HG03439 (cell line): Measurements from ENCODE around the gene IL26.
"Not testable (repeated sequence)": the region's sequence is repeated elsewhere in the genome, so short reads cannot be mapped to it uniquely, and the experiment has no call there.

Source experiments
- ATAC-seq: cut with Tn5 transposase; IDR thresholded peaks from one replicate; pipeline ENCODE4 v1.9.1; 2021; ENCODE audit warnings: mild to moderate bottlenecking, moderate library complexity; ENCODE audit not compliant: unreplicated experiment

IL26 gene

GRCh38 chr12:68203460-68203875 lies 22.1 kb downstream of the IL26 start:
- ATAC-seq, result no peak

DNA sequence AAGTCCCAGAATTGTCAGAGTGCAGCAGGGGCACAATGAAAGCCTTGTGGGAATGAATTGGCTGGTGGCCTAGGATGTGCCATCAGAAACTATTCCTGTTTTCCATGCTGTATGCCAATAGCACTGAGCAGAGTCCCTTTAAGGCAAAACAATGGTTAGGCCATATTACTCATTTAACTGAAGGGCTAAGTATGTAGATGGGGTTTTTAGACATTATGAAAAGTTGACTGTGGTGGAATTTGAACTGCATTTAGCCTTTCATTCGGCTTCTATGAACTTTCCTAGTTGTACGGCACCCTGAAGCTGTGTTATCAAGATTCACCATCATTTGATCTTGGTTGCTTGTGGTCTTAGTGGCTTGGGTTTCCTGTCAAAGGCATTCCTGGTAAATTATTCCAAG lies 24.8 kb downstream of the IL26 start:
- no peak for ATAC-seq

- no peak for ATAC-seq
Measured at GRCh38 chr12:68199127-68199526, 26.5 kb downstream of the IL26 start.

DNA sequence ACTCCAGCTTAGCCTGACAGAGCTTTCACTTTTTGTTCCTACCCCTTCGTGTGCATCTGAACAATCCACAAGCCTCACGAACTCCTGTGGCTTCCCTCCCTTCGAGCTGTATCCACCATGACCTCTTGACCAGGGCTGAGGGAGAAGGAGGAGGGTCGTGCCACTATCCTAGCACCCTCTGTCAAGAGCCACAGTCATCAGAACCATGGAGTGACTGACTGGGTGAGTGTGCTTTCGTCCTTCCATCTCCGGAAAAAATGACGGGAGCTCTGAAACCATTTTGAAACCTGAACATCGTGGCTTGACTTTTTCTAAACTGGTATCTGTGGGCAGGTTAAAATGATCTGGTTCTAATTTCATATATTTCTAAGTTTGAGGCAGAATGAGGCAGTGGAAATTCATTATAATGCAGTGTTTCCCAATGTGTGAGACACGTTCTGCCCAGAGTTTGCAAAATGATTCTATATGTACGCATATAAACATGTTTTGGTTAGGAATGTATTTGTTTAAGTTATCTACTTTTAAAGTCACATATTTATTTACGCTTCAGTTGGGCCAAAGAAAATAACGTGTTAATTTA lies 27.0 kb downstream of the IL26 start:
- no peak for ATAC-seq

DNA sequence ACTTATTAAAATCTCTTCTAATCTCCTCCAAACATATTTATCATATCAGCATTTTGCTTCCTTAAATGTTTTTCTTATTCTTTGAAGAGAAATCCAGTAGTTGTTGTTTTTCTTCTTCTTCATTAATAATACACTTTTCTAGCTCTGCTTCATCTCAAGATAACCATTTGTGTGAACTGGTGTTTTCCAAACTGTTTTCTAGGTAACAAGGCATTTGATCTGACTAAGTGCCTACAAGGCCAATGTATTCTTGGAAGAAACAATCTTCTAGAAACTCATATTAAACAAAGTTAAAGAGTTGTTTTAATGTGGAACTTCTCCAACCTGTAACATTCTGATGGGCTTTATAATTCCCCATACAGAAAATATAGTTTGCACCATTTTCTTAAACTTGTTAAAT lies 35.3 kb downstream of the IL26 start:
- ATAC-seq, result no peak

DNA sequence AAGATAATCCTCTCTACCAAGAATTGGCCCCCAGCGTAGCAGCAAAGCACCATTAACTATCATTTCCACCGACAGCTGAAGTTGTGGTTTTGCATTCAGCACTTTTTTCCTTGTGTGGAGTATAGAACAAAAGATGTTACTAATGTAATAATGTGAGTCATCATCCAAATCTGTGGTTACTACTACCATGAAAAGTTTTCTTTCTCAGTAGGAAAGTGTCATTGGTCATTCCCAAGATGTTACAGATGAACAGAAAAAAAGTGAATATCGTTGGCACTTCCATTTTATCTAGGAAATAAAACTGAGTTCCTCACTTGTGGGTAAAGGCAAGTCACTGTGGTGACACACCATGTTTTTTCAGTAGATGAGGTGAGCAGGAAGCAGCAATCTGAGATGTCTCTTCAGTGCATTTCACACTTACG lies 35.8 kb downstream of the IL26 start:
- no peak for ATAC-seq

GRCh38 chr12:68185598-68185997 lies 40.0 kb downstream of the IL26 start:
- ATAC-seq, result no peak

DNA sequence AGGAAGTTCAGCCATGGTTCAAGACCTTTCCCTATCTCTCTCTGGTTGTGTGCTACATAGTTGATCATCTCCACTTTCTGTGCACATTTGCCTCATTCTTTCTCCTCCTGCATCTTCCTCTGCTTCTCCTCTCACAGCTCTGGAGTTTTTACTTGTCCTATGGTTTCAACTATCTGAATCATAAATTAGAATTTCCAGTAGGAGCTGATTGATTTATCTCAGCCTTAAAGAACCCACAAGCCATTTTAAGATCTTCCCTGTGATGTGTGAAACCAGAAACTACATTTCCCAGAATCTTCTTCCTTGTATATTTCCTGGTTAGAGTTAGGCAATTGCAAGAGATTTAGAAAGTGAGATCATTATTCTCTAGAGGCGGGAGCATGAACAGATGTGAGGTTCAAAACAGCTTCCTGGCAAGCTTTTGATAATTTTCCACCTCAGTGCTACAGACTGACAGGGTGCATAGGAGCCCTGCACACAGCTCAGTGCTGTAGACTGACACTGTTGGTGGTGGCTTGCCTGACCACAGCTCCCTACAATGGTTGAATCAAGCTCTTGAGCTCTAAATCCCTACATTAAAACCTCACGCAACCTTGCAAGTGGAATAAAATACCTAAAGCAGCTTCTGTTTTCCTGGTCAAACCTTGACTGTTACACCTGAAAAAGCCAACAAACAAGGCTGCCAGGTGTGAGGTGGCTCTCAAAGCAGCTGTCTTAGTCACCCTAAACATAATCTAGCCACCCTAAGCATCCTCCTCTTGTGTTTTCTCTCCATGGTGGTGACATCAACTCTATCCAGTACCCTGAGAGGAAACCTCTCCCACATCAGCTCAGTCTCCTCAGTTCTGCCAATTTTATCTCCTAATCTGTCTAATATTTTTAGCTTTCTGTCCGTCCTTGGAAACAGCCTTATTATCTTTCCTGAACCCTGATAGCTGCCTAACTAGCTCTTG lies 44.5 kb downstream of the IL26 start:
- ATAC-seq, result no peak

DNA sequence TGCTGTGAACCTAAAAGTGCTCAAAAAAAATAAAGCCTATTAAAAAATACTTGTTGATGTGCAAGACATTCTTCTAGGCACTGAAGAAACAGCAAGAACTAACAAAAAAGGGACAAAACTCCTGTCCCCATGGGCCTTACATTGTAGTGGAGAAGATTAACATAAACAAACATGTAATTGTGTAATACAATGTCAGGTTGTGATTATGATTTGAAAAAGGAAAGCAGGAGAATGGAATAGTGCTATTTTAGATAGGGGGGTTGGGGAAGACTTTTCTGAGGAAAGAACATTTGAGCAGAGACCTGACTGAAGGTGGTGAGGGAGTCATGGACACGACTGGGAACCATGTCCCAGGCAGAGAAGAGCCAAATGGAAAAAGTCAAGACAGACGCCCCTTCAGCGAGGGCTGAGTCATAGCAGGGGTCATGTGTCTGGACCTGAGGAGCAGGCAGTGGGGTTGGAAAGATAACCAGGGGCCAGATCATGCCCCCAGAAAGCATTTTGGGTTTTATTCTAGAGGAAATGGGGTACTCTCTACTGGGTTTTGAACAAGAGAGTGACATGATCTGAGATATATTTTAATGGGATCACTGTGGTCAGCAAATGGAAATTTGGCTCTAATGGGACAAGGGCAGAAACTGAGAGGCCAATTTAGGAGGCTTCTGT lies 46.7 kb downstream of the IL26 start:
- no peak for ATAC-seq

DNA sequence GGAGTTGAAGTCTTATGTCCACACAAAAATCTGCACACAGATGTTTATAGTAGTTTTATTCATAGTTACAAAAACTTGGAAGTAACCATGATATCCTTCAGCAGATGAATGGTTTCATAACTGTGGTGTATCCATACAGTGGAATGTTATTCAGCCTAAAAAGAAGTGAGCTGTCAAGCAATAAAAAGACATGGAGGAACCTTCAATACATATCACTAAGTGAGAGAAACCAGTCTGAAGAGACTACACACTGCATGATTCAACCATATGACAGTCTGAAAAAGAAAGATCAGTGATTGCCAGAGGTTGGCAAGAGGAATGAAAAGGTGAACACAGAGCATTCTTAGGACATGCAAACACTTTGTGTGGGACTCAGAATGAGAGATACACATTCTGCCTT lies 47.4 kb downstream of the IL26 start:
- no peak for ATAC-seq

DNA sequence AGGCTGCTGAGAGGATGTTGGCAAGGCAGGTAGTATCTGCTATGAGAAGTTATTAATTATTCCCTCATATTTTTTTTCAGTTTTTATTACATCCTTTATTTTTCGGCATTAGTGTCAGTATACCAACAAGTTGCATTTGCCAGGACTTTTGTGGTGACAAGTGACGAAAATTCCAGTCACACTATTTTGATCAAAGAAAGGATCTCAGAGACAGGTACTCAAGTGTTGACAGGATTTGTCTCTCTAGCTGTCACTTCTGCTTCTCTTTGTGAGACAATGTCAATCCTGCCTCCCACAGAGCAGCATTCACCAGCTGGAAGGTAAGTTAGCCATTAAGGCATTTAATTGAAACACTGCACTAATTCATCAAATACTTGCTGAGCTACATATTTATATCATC lies 48.0 kb downstream of the IL26 start:
- no peak for ATAC-seq

GRCh38 chr12:68176257-68176656 lies 49.4 kb downstream of the IL26 start:
- ATAC-seq, result no peak

DNA sequence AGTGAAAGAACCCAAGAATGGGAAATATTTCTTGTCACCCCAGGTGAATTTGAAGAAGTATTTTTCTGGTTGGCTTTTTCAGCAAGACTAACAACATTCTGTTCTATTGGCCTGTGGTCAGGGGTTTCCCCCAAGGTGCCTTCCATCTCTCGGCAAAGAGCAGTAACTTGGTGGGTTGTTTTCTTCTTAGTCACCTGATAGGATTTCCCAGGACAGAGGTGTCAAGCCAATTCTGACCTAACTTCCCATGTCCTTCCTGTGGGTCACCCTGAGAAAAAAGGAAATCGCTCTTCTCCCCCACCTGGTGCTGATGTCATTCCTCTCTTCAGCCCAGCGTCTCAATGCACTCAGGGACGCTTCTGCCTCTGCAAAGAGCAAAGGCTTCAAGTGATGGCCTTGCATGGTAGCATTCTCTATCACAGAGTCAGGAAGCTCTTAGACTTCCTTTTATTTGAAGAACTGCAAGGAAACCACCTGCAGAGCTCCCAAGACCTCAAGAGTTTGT lies 50.0 kb downstream of the IL26 start:
- peak; percentile 82 for ATAC-seq

GRCh38 chr12:68174761-68175160 lies 50.8 kb downstream of the IL26 start:
- not testable (repeated sequence) for ATAC-seq

DNA sequence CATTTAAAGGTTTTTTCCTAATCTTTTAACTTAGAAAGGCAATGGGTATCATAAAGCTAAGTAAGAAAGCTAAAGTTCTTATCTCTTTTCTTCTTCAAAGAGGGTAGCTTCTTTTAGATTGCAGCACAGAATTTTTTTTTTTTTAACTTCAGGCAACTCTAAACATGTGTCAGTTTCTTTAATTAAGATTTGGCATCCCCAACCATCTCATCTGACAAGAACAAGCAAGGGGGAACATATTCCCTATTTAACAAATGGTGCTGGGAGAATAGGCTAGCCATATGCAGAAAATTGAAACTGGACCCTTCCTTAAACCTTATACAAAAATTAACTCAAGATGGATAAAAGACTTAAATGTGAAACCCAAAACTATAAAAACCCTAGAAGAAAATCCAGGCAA lies 51.8 kb downstream of the IL26 start:
- ATAC-seq, result no peak

DNA sequence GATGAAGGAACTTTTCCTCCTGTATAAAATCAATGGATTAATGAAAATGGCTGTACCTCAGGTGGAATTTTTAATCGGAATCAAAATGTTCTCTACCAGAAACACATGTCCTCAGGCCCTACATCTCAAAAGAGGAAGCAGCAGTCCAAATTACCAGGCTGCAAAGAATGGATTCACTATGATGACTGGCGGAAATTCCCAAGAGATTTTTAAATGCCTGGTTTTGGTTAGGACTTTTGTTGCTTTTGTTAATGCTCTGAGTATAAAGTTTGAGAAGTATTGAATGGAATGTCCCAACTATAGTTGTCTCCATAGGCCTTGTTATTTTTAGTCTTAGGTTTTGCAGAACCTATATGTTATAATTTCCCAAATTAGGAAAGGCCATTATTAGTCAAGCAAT lies 54.9 kb downstream of the IL26 start:
- no peak for ATAC-seq

DNA sequence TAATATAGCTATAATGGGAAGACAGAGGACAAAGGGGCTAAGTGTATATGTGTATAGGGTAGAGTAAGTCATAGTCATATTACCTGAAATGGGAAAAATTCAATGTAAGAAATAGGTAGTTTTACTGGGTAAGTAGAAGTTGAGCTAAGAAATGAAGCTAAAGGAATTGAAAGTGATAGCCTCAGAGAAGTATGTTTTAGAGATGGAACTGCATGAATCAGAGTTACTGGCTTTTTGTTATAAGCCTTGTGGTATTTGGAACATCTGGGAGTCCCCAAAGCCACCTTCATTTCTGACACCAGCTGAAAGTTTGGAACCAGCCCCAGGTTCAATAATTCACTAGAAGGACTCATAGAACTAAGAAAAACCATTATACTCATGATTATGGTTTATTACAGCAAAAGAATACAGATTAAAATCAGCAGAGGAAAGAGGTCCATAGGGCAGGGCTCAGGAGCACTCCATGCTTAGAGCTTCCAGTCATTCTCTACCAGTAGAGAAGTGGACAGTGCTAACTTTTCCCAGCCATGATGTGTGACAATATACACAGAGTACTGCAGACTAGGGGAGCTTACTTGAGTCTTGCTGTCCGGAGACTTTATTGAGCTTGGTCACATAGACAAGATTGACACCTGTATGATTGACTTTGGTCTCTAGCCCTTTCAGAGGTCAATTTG lies 56.3 kb downstream of the IL26 start:
- ATAC-seq, result no peak

GRCh38 chr12:68166317-68166831 lies 59.2 kb downstream of the IL26 start:
- ATAC-seq, result no peak

GRCh38 chr12:68163560-68164081 lies 62.0 kb downstream of the IL26 start:
- peak; percentile 59 for ATAC-seq

GRCh38 chr12:68162374-68162773 lies 63.2 kb downstream of the IL26 start:
- ATAC-seq, result no peak
